Neural crest cell (in vitro differentiated cells): ENCODE data around the gene CTXND1. TPM values are rescaled to one million over a fixed set of nuclear protein-coding genes. Genes with fewer than 3 reads are reported as not detected.

ENCODE experiments used
- DNase-seq: peaks from one replicate; pipeline ENCODE4 v3.0.0; 2021; ENCODE audit warnings: low read depth, mixed read lengths, low spot score
- H3K27ac Mint-ChIP-seq: one replicate; pipeline ENCODE4 v1.8.0; 2021; ENCODE audit warnings: mild to moderate bottlenecking, mixed read lengths; ENCODE audit not compliant: unreplicated experiment
- H3K27me3 Mint-ChIP-seq: 2 replicates; pipeline ENCODE4 v1.8.0; 2021; ENCODE audit warnings: low read depth, mild to moderate bottlenecking, mixed read lengths
- H3K36me3 Mint-ChIP-seq: 2 replicates; pipeline ENCODE4 v1.8.0; 2021; ENCODE audit warnings: low read depth, mild to moderate bottlenecking, mixed read lengths
- H3K4me1 Mint-ChIP-seq: 2 replicates; pipeline ENCODE4 v1.8.0; 2021; ENCODE audit warnings: mixed read lengths
- H3K4me3 Mint-ChIP-seq: one replicate; pipeline ENCODE4 v1.8.0; 2021; ENCODE audit warnings: mild to moderate bottlenecking, mixed read lengths
- H3K9me3 Mint-ChIP-seq: 2 replicates; pipeline ENCODE4 v1.8.0; 2021; ENCODE audit warnings: mixed read lengths
- total RNA-seq: library from RNA; stranded (reverse); gene quantifications from 2 replicates; pipeline ENCODE4 v1.2.1, GENCODE V29; 2021
- TF ChIP-seq, protein P1 (sequence below): fragments of 200-600 bp; sonication (generic); conservative IDR thresholded peaks from 2 replicates; pipeline ENCODE4 v1.5.0; 2021; ENCODE audit warnings: antibody characterized with exemption, mild to moderate bottlenecking

The CTXND1 gene
- total RNA-seq, 1 donor from 2014 or later, result 1.3 TPM

- TF ChIP-seq, protein P1, sequence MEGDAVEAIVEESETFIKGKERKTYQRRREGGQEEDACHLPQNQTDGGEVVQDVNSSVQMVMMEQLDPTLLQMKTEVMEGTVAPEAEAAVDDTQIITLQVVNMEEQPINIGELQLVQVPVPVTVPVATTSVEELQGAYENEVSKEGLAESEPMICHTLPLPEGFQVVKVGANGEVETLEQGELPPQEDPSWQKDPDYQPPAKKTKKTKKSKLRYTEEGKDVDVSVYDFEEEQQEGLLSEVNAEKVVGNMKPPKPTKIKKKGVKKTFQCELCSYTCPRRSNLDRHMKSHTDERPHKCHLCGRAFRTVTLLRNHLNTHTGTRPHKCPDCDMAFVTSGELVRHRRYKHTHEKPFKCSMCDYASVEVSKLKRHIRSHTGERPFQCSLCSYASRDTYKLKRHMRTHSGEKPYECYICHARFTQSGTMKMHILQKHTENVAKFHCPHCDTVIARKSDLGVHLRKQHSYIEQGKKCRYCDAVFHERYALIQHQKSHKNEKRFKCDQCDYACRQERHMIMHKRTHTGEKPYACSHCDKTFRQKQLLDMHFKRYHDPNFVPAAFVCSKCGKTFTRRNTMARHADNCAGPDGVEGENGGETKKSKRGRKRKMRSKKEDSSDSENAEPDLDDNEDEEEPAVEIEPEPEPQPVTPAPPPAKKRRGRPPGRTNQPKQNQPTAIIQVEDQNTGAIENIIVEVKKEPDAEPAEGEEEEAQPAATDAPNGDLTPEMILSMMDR, result no peak
- Mint-ChIP-seq H3K4me1 (no peaks in the 10 kb centered on the region), H3K27ac (no peak overlapping the region), H3K27me3 (no peaks in the 10 kb centered on the region), H3K4me3 (no peak overlapping the region), H3K9me3 (peaks cover 6% of the 10 kb centered on the region), H3K36me3 (no peaks in the 10 kb centered on the region)
- DNase-seq, result no peak
Measured at GRCh38 chr15:80217327-80217900, 34.6 kb downstream of the CTXND1 start.

DNA sequence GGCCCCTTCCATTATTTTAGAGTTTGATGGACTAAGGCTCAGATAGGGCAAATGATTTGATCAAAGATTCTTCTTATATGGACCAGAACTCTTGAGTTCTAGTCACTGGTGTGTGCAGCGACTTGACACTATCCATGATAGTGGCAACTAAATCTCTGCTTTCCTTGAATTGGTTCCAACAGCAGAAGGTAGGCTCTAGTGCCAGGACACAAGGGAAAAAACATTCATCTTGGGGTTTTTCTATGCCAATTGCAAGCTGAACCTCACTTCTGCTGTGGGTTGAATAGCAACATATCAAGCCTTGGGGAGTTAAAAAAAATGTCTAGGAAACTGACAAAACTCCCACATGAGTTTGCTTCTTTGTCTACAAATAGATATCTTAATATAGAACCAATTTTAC lies 35.1 kb downstream of the CTXND1 start:
- TF ChIP-seq, protein P1, result no peak
- Mint-ChIP-seq H3K27ac (no peak overlapping the region), H3K36me3 (no peaks in the 10 kb centered on the region), H3K4me3 (no peak overlapping the region), H3K9me3 (peaks cover 6% of the 10 kb centered on the region), H3K27me3 (no peaks in the 10 kb centered on the region), H3K4me1 (no peaks in the 10 kb centered on the region)
- DNase-seq, result no peak

GRCh38 chr15:80216141-80216540 lies 35.9 kb downstream of the CTXND1 start:
- Mint-ChIP-seq H3K9me3 (peaks cover 6% of the 10 kb centered on the region), H3K36me3 (no peaks in the 10 kb centered on the region), H3K4me1 (no peaks in the 10 kb centered on the region), H3K4me3 (no peak overlapping the region), H3K27me3 (no peaks in the 10 kb centered on the region), H3K27ac (no peak overlapping the region)
- TF ChIP-seq, protein P1, result no peak
- no peak for DNase-seq

- no peak for DNase-seq
- Mint-ChIP-seq H3K4me1 (no peaks in the 10 kb centered on the region), H3K36me3 (no peaks in the 10 kb centered on the region), H3K9me3 (peaks cover 6% of the 10 kb centered on the region), H3K27ac (no peak overlapping the region), H3K4me3 (no peak overlapping the region), H3K27me3 (no peaks in the 10 kb centered on the region)
- TF ChIP-seq, protein P1, result no peak
Measured at GRCh38 chr15:80214910-80215309, 37.1 kb downstream of the CTXND1 start.

- TF ChIP-seq, protein P1, result no peak
- Mint-ChIP-seq H3K27me3 (no peaks in the 10 kb centered on the region), H3K27ac (no peak overlapping the region), H3K4me3 (no peak overlapping the region), H3K4me1 (no peaks in the 10 kb centered on the region), H3K9me3 (peaks cover 6% of the 10 kb centered on the region), H3K36me3 (no peaks in the 10 kb centered on the region)
- DNase-seq, result no peak
Measured at GRCh38 chr15:80211976-80212375, 40.0 kb downstream of the CTXND1 start.
